Gastroesophageal sphincter (tissue), 3 donors: ENCODE data around the gene CLASP1.

Experiments used
- EP300 ChIP-seq: sonication (generic); formaldehyde crosslinking; IDR thresholded peaks from one replicate; pipeline ENCODE4 v1.6.1; 2017; ENCODE audit warnings: antibody characterized with exemption, mild to moderate bottlenecking
- POLR2A ChIP-seq, 2 donors: fragments of 450-650 bp; IDR thresholded peaks; one replicate each; pipeline ENCODE4 v1.6.1; 2017; ENCODE audit warnings: antibody characterized with exemption in 2 of 2, mild to moderate bottlenecking in 2 of 2, moderate library complexity in 1 of 2
- POLR2AphosphoS5 ChIP-seq: sonication (generic); formaldehyde crosslinking; IDR thresholded peaks from one replicate; pipeline ENCODE4 v1.6.1; 2017; ENCODE audit warnings: antibody characterized with exemption
- TF ChIP-seq, protein P1 (sequence below), 4 experiments: fragments of 200-600 bp in 2 of 4; fragments of 450-650 bp in 2 of 4; sonication (generic) in 1 of 4; IDR thresholded peaks; one replicate each; pipeline ENCODE4 v1.5.1; 2017 to 2019; ENCODE audit warnings: antibody characterized with exemption in 4 of 4, mild to moderate bottlenecking in 2 of 4, moderate library complexity in 2 of 4

DNA sequence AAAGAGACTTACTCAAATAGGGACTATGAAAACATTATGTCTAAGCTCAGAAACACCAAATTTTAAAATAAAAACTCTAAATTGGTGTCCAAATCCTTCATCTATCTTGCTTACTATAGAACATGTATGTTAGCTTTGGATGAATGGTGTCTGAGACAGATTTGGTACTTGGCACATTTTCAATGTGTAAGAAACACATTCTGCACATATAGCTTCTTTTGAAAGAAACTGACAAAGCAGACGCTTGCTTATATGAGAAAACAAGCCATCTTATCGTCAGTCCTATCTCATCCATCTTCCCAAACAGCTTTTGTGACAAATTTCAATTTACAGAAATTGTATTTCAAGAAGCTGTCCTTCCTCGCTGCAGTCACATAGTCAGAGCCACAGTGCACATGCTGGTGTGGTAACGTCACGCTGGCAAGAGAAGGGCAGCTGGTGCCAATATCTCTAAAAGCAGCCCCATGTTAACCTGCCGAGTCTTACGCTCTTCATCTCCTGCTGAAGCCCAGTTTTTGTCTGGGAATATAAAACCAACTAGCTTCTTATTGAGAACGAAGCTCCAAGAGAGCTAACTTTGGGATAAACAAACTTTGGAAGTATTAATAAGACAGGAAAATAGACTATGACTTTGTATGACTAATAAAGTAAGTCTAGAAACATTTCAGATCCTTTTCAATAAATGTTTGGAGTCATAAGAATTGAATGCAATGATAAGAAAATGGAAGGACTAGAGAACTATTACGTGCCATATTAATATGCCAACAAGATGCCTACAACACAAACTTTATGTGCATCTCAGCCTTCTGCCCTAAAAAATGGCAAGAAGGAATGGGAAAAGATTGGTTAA, 289.3 kb downstream of the CLASP1 start:
- TF ChIP-seq, protein P1, sequence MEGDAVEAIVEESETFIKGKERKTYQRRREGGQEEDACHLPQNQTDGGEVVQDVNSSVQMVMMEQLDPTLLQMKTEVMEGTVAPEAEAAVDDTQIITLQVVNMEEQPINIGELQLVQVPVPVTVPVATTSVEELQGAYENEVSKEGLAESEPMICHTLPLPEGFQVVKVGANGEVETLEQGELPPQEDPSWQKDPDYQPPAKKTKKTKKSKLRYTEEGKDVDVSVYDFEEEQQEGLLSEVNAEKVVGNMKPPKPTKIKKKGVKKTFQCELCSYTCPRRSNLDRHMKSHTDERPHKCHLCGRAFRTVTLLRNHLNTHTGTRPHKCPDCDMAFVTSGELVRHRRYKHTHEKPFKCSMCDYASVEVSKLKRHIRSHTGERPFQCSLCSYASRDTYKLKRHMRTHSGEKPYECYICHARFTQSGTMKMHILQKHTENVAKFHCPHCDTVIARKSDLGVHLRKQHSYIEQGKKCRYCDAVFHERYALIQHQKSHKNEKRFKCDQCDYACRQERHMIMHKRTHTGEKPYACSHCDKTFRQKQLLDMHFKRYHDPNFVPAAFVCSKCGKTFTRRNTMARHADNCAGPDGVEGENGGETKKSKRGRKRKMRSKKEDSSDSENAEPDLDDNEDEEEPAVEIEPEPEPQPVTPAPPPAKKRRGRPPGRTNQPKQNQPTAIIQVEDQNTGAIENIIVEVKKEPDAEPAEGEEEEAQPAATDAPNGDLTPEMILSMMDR (IDR thresholded peaks at IDR 0.05) = no peak
- no peak for TF ChIP-seq POLR2A (IDR thresholded peaks at IDR 0.05)
- no peak for TF ChIP-seq EP300
- TF ChIP-seq POLR2AphosphoS5 = no peak
